HG03139 (cell line): Measurements from ENCODE around the gene PEAR1.

Source experiments
- ATAC-seq: cut with Tn5 transposase; IDR thresholded peaks from one replicate; pipeline ENCODE4 v1.9.1; 2021; ENCODE audit not compliant: unreplicated experiment

PEAR1 gene, protein sequence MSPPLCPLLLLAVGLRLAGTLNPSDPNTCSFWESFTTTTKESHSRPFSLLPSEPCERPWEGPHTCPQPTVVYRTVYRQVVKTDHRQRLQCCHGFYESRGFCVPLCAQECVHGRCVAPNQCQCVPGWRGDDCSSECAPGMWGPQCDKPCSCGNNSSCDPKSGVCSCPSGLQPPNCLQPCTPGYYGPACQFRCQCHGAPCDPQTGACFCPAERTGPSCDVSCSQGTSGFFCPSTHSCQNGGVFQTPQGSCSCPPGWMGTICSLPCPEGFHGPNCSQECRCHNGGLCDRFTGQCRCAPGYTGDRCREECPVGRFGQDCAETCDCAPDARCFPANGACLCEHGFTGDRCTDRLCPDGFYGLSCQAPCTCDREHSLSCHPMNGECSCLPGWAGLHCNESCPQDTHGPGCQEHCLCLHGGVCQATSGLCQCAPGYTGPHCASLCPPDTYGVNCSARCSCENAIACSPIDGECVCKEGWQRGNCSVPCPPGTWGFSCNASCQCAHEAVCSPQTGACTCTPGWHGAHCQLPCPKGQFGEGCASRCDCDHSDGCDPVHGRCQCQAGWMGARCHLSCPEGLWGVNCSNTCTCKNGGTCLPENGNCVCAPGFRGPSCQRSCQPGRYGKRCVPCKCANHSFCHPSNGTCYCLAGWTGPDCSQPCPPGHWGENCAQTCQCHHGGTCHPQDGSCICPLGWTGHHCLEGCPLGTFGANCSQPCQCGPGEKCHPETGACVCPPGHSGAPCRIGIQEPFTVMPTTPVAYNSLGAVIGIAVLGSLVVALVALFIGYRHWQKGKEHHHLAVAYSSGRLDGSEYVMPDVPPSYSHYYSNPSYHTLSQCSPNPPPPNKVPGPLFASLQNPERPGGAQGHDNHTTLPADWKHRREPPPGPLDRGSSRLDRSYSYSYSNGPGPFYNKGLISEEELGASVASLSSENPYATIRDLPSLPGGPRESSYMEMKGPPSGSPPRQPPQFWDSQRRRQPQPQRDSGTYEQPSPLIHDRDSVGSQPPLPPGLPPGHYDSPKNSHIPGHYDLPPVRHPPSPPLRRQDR

DNA sequence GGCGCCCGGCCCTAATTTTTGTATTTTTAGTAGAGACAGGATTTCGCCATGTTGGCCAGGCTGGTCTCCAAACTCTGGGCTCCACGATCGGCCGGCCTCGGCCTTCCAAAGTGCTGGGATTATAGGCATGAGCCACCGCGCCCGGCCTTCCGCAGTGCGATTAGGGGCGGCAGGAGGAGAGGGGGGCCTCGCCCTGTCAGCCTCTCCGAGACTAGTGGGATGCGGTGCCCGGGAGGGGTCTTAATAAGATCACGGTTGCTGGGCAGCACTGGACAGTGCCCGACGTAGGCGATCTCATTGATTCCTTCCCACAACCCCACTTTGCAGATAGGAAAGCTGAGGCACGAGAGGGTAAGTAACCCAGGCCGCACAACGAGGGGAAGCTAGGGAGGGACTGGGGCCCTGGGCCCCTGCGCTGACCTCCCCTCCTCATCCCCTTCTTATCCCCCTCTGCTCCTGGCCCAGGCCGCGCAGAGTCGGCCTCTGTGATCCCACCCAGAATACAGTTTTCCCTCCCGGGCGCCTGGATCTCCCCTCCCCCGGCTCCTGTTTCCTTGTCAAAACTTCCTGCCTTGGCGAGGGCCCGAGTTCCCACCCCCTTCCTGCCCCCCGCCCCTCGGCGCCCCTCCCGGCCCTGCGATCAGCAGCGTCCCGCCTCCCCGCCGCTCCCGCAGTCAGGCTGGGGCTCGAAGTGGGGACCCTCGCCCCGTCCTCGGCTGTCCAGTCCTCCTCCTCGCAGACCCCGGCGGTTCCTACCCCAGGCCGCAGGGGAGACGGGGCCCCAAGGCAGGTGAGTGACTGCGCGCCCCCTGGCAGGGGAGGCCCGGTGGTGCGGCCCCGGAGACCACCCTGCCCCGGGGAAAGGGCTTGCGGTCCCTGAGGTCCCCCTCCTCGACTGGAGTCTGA is at the start of gene PEAR1:
PEAR1 (plus strand) TSS at position 671 of the 906 bp plus-strand sequence. CDS start 10,209 bp downstream, outside the sequence.
- ATAC-seq = no peak

DNA sequence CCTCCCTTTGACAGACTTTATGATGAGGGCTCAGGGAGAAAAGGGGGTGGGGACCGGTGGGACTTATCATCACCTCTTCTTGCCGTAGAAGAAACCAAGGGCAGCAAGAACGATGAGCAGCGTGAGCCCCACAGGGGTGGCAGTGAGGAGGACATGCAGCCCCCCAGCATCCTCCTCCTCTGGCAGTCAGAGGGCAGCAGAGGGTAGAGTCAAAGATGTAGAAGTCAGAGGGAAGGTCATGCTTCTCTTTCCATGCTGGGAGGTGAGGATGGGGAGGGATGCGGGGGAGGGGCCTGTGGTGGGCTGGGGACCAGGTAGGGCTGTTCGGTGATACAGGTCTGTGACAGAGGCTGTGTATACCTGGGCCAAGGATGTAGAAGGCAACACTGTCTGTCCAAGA is 49.4 kb upstream of the PEAR1 start:
- ATAC-seq = no peak

DNA sequence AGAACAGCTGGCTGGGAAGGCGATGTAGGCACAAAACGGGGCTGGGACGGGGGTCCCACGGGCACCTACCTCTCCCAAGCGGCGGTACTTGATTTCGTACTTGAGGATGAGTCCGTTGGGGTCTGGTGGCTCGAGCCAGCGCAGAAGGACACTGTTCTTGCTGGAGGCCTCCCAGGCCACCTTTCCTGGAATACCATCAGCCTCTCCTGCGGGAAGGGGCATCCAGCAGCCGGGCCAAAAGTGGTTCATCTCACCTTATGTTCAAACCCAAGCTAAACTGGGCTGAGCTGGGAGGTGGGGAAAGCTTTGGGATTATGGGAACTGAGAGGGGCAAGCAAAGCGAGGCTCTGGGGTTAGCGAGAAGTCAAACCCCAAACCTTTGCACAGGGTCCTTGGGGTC is 48.9 kb upstream of the PEAR1 start:
- ATAC-seq = no peak

DNA sequence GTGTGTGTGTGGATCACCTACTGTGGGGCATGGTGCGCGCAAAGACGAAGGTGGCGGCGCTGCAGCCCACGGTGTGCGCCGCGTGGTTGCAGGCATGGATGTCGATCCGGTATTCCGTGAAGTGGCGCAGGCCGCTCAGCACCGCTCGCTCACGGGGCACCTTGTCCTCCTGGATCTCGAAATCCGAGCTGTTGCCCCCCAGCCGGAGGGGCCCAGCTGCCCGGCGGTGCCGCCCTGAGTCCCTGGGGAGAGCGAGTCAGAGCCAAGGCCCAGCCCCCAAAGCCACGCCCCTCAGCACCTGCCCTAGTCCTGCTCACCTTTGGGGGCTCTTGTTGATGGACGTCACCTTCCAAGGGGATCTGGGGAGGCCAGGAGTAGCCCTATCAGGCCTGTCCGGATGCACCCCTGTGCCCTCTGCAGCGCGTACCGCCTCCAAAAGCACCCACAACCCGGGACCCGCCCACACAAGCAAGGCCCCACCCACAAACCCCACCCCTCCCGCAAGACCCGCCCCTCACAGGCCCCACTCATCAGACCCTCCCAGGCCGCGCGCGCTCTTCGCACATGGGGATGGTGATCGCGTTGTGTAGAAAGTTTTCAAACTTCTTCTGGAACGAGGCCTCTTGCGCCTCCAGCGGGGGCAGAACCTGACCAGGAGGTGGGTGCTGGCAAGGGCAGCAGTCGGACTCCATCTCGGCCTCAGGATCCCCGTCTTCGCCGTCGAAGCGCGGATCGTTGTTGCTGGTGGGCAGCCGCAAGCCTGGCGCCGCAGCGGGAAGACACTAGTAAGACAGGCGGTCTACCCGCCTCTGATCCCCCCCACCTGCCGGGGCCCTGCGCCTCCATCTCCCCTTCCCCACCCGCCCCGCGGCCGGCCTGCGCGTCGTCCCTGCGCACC is 48.2 kb upstream of the PEAR1 start:
- no peak for ATAC-seq

DNA sequence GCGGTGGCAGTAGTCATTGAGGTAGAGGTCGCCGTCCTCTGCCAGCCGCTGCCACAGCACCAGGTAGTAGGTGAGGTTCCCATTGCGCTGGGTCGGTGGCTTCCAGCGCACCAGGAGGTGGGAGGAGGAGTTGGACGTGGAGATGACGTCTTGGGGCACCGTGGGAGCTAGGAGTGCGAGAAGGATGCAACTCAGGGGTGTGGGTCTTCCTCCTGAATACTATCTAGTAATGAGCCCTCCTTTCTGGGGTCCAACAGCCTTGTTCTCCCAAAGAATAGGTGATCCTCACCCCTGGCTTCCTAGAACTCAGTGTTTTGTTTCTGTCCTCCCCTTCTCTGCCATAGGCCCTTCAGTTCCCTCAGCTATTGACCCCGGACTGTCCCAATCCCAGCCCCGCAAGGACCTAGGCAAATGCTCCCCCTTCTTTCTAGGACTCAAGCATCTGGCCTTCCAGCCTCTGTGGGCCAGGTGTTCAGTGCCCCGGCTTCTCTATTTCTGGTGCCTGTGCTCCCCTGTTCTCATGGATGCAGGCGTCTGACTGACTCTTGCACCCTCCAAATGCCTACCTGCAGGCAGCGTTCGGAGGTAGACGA is 47.5 kb upstream of the PEAR1 start:
- ATAC-seq = no peak

DNA sequence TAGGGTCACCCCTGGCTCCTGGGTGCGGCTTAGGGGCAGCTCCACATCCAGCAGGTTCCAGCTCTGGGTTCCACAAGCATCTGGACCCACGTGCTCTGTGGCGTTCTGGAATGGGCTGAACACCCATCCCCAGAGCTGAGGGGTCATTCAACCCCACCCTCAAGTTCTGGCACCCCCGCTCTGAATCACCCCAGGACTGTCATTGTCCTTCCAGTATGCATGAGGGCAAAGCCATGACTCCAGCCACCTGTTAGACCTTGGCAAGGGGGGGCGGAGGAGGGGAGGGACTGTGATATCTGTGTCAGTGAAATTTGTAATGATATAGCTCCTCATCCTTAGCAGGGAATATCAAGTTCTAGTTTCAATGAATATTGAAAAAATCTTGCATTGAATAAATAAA is 46.9 kb upstream of the PEAR1 start:
- ATAC-seq = no peak

DNA sequence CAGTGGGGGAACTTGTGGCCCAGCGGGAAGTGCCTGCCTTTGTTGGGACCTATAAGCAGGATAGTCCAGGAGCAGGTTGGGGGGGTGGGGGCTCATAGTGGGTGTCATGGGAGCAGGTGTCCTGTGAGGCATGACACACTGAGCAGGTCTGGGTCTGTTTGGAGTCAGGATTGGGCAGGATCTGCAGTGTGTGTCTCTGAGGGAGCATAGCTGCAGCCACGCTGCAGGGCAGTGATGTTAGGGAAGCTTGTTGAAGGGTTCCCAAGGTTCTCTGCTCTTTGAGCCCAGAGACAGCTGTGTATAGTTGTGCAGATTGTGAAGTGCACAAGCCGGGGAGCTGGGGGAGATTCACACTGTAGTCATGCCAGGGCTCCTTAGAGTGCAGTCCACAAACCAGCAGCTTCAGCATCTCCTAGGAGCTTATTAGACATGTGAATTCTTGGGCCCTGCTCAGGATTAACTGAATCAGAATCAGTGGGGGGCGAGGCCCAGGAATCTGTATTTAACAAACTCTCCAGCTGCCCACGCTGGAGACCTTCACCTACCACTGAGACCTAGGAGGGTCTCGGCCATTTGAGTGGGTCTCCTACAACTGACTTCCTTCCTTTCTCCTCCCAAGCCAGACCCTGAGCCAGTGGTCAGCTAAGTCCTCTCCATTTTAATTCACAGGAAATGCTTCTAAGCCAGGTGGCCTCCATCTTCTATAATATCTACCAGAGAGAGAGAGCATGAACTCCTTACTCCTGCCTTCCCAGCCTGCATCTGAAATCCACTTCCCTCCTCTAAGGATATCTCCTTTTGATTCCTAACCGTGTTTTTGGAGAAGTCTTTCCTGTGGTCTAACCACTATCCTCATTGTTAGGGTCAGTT is 45.7 kb upstream of the PEAR1 start:
- no peak for ATAC-seq

DNA sequence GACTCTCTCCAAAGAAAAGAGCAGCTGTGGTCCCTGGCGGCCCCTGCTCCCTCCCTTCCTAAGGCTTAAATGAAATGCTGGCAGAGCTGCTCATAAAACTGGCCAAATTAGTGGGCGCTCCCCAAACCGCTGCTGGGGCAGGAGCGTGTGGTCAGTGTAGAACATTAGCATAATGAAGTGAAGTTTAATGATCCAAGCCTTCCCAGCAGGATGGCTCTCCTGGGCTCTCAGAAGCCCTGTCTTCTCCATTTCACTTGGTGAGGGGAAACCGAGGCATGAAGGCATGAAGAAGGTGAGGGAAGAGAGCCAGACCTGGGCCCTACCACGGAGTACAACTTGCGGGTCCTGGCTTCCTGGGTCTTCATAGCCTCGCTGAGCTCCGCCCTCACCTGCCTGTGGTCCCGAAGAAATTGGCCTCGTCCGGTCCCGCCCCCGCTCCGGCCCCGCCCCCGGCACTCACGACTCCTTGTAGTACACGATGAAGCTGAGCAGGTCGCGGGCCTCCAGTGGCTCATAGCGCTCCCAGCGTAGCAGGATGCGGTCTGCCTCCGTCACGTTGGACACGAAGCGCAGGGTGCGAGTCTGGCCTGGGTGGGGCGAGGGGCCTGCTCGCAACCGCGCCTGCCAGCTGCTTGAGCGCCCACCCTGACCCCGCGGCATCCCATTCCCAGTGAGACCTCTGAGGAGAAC is 44.9 kb upstream of the PEAR1 start:
- ATAC-seq = no peak

DNA sequence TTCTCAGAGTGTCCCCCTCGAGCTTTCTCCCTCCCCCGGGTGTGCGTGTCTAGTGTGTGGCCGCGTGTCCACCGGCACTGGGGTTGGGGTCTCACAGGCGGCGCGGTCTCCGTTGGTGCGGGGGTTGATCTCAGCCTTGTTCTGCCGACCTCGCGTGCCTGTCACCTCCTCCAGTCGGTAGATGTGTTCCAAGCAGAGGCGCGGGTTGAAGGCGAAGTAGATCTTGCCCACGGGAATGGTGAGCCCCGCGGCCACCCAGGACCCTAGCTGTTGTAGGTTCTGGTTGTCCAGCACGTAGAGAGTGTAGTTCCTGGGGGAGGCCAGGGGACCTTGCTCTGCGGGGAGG is 44.4 kb upstream of the PEAR1 start:
- ATAC-seq = no peak

DNA sequence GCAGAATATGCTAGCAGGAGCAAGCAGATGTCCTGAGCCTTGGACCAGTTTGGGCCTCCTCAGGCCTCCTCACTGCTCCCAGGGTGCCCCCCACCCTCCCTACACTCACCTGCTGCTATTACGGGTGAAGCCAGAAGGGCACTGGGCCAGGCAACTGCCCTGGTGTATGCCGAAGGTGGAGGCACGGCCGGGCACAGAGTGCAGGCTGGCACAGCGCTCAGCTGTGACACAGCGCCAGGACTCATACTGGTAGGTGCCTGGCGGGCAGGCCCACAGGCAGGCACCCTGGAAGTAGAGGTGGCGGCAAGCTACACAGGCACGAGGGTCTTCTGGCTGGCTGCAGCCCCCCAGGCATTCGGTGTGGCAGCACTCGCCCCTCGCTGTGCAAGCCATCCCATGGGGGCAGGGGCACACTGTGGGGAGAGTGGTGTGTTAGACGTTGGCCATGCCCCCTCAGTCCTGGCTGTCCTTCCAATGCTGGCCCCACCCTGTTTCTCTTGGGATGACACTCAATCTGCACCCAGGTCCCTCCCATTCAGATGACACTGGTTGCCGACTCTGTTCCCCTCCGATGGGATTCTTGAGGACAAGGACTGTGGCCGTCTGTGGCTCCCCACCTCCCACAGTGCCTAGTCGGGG is 41.6 kb upstream of the PEAR1 start:
- no peak for ATAC-seq

DNA sequence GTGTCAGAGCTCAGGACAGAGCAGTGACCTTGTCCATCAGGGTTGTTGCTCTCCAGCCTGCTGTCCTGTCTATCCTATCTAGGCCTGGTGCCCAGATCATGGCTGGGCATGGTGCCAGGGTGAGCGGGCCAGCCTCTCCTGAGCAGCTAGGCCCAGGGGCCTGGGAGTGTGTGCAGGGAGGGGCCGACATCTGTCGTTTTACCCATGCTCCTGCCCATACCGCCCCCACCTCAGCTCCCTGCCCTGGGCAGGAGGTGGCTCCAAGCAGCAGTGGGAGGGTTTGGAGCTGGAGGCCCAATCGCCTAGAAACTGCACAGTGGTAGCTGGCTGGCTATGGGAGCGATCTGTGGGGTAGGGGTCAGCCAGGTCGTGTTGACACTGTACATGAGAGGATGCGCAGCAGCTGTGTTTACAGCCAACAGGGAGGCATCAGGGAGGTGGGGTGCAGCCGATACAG is 41.1 kb upstream of the PEAR1 start:
- ATAC-seq = no peak

DNA sequence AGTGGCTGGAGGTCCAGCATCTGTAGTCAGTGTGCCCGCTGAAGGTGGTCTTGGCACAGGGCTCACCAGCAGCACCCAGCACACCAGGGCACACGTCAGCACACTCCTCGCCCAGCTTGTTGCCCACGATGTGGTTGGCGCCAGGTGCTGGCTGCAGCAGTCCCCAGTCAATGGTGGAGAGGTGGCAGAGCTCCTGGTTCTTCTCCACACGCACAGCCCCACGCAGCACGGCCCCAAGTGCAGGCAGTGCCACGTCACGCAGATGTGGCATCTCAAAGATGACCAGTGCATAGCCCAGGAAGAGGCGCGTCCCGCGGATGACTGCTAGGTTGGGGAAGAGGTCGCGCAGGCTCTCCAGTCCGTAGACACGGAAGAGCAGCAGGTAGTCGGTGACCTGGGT is 39.8 kb upstream of the PEAR1 start:
- ATAC-seq = no peak

DNA sequence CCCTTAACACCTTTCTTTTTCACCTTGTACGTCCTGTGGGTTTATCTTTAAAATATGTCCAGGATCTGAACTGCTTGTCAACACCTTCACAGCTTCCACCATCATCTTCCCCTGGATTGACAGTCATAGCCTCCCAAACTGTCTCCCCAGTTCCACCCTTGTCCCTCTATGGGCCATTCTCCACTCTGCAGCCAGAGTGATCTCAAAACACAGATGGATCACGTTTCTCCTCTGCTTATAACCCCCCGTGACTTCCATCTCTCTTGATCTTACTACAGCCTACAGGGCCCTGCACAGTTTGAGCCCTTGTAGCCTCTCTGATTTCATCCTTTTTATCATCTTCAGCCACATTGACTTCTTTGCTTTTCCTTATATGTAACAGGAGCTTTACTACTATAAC is 38.9 kb upstream of the PEAR1 start:
- ATAC-seq = no peak

DNA sequence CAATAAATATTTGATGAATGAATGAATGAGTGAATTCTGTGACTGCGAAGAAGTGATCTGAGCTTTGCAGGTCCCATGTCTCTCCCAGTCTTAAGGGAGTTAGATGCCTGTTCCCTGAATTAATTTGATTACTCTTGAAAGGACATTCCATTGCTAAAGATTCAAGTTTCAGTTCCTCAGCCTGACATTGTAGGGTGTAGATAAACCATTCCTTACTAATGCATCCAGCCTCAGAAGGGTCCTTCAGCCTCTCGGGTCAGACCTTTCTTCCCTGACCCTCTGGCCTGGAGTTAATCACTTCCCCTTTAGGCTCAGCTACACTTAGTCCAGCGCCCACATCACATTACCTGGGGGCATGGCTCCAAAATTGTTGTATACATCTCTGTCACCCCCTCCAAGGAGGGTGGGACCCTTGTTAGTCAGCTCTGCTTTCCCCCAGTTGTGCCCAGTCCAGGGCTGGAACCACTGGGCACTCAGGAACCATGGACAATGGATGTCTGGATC is 37.2 kb upstream of the PEAR1 start:
- no peak for ATAC-seq

DNA sequence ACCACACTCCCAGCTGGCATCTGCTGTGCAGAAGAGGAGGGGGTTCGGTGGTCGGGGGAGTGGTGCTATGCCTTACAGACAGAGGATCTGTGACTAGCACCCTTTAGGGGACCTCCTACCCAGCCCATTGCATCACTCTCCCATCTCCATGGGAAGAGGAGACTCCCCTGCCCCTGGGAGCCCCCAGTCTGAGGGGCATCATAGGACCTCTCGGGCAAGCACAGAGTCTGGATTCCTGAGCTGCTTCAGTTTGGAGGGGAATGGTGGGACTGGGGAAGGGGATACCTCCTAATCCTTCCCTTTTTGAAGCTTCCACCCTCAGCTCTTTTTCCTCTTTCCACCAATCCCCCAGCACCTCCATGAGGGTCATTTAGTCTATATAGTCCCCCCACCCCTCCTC is 36.0 kb upstream of the PEAR1 start:
- no peak for ATAC-seq

DNA sequence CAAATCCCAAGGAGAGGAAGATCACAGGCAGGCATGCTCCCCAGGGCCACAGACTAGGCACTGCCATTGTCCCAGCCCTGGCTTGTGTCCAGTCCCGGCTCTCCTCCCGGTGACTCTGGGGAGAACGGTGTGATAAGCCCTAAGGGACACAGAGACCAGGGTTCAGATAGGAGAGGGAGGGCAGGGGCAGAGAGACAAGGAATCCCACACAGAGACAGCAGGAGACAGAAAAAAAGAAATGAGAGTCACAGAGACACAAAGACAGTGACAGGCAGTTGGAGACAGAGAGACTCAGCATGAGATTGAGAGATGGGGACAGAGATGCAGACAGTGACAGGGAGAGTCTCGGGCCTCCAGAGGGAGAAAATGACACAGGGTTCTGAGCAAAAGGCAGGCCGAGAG is 35.0 kb upstream of the PEAR1 start:
- ATAC-seq = no peak

DNA sequence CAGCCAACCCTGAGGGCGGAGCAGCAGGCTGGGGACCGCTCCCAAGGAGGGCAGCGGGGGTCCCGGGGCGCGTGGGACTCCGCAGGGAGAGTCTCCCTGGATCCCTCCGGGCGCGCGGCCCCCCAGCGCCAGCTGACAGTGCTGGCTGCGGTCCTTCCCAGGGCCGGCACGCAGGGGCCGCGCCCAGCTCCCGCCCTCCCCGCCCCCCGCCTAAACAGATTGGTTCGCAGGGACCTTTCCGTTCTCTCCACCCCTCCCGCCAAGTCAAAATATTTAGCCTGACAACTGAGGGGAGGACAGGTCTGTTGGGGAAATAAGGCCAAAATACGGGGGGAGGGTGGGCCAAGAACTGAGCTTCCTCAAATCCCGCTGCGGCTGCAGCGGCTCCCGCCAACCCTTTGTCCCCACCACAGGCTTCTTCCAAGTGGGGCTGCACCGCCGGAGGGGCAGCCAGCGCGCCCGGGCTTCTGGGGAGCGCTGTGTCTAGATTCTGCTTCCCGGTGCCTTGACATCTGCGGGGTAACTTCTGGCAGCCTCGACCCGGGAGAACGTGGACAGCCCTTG is 34.5 kb upstream of the PEAR1 start, which contains the start of gene INSRR:
INSRR (minus strand) TSS at position 159 of the 564 bp plus-strand sequence. CDS start 496 bp downstream, outside the sequence.
- ATAC-seq = no peak
